GM12878 (cell line): ENCODE measurements around the gene TSPAN7.

Source experiments
- BMI1 ChIP-seq: fragments of 450-650 bp; IDR thresholded peaks from 2 replicates; pipeline ENCODE4 v1.6.1; 2016; ENCODE audit warnings: mild to moderate bottlenecking, moderate library complexity, borderline replicate concordance
- CTCF ChIP-seq, 3 experiments: IDR thresholded peaks in 2 of 3; conservative IDR thresholded peaks in 1 of 3; 2 replicates each; pipeline ENCODE4 v1.5.1; 2011; ENCODE audit warnings: low read depth in 3 of 3, low read length in 3 of 3, mild to moderate bottlenecking in 3 of 3, control low read depth in 2 of 3, moderate library complexity in 2 of 3, inconsistent platforms in 1 of 3, mixed read lengths in 1 of 3; ENCODE audit not compliant: control insufficient read depth in 2 of 3, insufficient read depth in 1 of 3; ENCODE audit errors: extremely low read depth in 1 of 3
- JUNB ChIP-seq: IDR thresholded peaks from 2 replicates; pipeline ENCODE4 v1.6.1; 2016; ENCODE audit warnings: antibody characterized with exemption, mild to moderate bottlenecking
- MXI1 ChIP-seq: fragments of 150-350 bp; IDR thresholded peaks from 2 replicates; pipeline ENCODE4 v1.6.1; 2011; ENCODE audit warnings: low read depth, mild to moderate bottlenecking, inconsistent platforms, low read length, improper control_type of control experiment
- NFYB ChIP-seq: IDR thresholded peaks from 2 replicates; pipeline ENCODE4 v1.6.1; 2011; ENCODE audit warnings: low read depth, mild to moderate bottlenecking, low read length, improper control_type of control experiment, moderate library complexity; ENCODE audit not compliant: insufficient read depth
- POLR2A ChIP-seq: IDR thresholded peaks from 2 replicates; pipeline ENCODE4 v1.6.1; 2011; ENCODE audit warnings: low read depth, mild to moderate bottlenecking, low read length
- POLR2AphosphoS2 ChIP-seq: IDR thresholded peaks from 2 replicates; pipeline ENCODE4 v1.6.1; 2011; ENCODE audit warnings: low read depth, mild to moderate bottlenecking, low read length, improper control_type of control experiment, moderate library complexity
- POLR2AphosphoS5 ChIP-seq: IDR thresholded peaks from 2 replicates; pipeline ENCODE4 v1.6.1; 2011; ENCODE audit warnings: mild to moderate bottlenecking, low read length, inconsistent platforms
- RAD21 ChIP-seq: IDR thresholded peaks from 2 replicates; pipeline ENCODE4 v1.6.1; 2011; ENCODE audit warnings: mild to moderate bottlenecking, low read depth, low read length, moderate library complexity; ENCODE audit not compliant: insufficient read depth
- RELA ChIP-seq: fragments of 450-650 bp; IDR thresholded peaks from 2 replicates; pipeline ENCODE4 v1.8.0; 2014; ENCODE audit warnings: borderline replicate concordance; ENCODE audit not compliant: partially characterized antibody
- REST ChIP-seq: IDR thresholded peaks from 2 replicates; pipeline ENCODE4 v1.6.1; 2012; ENCODE audit warnings: mild to moderate bottlenecking, low read depth, low read length
- SP1 ChIP-seq: IDR thresholded peaks from one replicate; pipeline ENCODE4 v1.6.1; 2011; ENCODE audit warnings: low read depth, low read length
- ZNF687 ChIP-seq: fragments of 450-650 bp; IDR thresholded peaks from 2 replicates; pipeline ENCODE4 v1.6.1; 2017; ENCODE audit warnings: mild to moderate bottlenecking, moderate library complexity

- TF ChIP-seq CTCF (IDR thresholded peaks at IDR 0.05 in 2 of 3, conservative IDR thresholded peaks at IDR 0.05 in 1 of 3; ENCODE audit: control insufficient read depth in 2 of 3, extremely low read depth in 1 of 3, insufficient read depth in 1 of 3, low read depth in 3 of 3, low read length in 3 of 3) (no peak), POLR2AphosphoS2 (no peak), POLR2AphosphoS5 (no peak), REST (no peak), RELA (no peak), JUNB (no peak), RAD21 (no peak), SP1 (no peak), MXI1 (no peak), BMI1 (no peak), POLR2A (no peak), NFYB (no peak), ZNF687 (no peak)
Measured at GRCh38 chrX:38552721-38553120, 8.6 kb upstream of the TSPAN7 start.
